ENCODE data around the gene YIF1B. TPM values are rescaled to one million over a fixed set of nuclear protein-coding genes. Genes with fewer than 3 reads are reported as not detected.

YIF1B gene
- total RNA-seq, 3 donors from 2014 or later (not counting 1 experiment from before 2014, with no cell fraction given): 23.2 to 28.4 (median 24.1) TPM

- Mint-ChIP-seq H3K9me3 (no peaks in the 10 kb centered on the region), H3K27me3 (ENCODE audit: low read depth in 2 of 2) (peaks cover 0 to 22% of the 10 kb centered on the region in 2 donors), H3K27ac (no peak overlapping the region), H3K36me3 (no peaks in the 10 kb centered on the region), H3K4me3 (peak overlapping the region; percentile 55), H3K4me1 (peaks cover 15 to 28% of the 10 kb centered on the region in 2 donors)
- intact Hi-C loops (cut with micrococcal nuclease): loop anchor here (5.0 to 10.0 kb wide), 2 partner anchors 411 to 1104 kb away; partner anchors contain the start of genes SIPA1L3, WDR87, ZNF383 and ZNF585B
- no peaks in the 10 kb centered on the region for H3K9me3 ChIP-seq (ENCODE audit: control insufficient read depth, insufficient read depth, low read length)
- WGBS (ENCODE audit: insufficient coverage): 54% methylated on average over 6 of the region's 6 CpGs
- ATAC-seq (no peak), DNase-seq (no peak)
- peaks cover 56% of the 10 kb centered on the region for H3K4me1 ChIP-seq (ENCODE audit: control insufficient read depth, insufficient read depth, low read length)
- no peak overlapping the region for H3K27ac ChIP-seq (ENCODE audit: low read length)
- no peaks in the 10 kb centered on the region for H3K27me3 ChIP-seq (ENCODE audit: control insufficient read depth, insufficient read depth, low read length)
- no peak overlapping the region for H3K4me3 ChIP-seq (ENCODE audit: low read length)
- H3K36me3 ChIP-seq (ENCODE audit: control insufficient read depth, insufficient read depth, low read length): no peaks in the 10 kb centered on the region
- TF ChIP-seq CTCF (IDR thresholded peaks at IDR 0.05): no peak
Measured at GRCh38 chr19:38318660-38319059, 2.9 kb upstream of the YIF1B start.

- peak overlapping the region; percentile 89 for H3K4me3 Mint-ChIP-seq
- H3K27ac ChIP-seq (ENCODE audit: low read length): peak overlapping the region; percentile 91
- H3K4me1 Mint-ChIP-seq: peaks cover 15 to 31% of the 10 kb centered on the region in 2 donors
- H3K27ac Mint-ChIP-seq: peak overlapping the region; percentile 76 to 82
- no peaks in the 10 kb centered on the region for H3K9me3 Mint-ChIP-seq
- ATAC-seq: no peak
- no peak for TF ChIP-seq CTCF (IDR thresholded peaks at IDR 0.05)
- H3K27me3 ChIP-seq (ENCODE audit: control insufficient read depth, insufficient read depth, low read length): no peaks in the 10 kb centered on the region
- no peaks in the 10 kb centered on the region for H3K9me3 ChIP-seq (ENCODE audit: control insufficient read depth, insufficient read depth, low read length)
- no peaks in the 10 kb centered on the region for H3K36me3 Mint-ChIP-seq
- H3K4me1 ChIP-seq (ENCODE audit: control insufficient read depth, insufficient read depth, low read length): peaks cover 56% of the 10 kb centered on the region
- H3K27me3 Mint-ChIP-seq (ENCODE audit: low read depth in 2 of 2): peaks cover 0 to 20% of the 10 kb centered on the region in 2 donors
- intact Hi-C loops (cut with micrococcal nuclease): loop anchor here (5.0 to 10.0 kb wide), 2 partner anchors 410 to 1102 kb away; partner anchors contain the start of genes SIPA1L3, WDR87, ZNF383 and ZNF585B
- no peaks in the 10 kb centered on the region for H3K36me3 ChIP-seq (ENCODE audit: control insufficient read depth, insufficient read depth, low read length)
- peak in 1 of 2 donors; percentile 60 for DNase-seq
- peak overlapping the region; percentile 52 for H3K4me3 ChIP-seq (ENCODE audit: low read length)
- WGBS (ENCODE audit: insufficient coverage): 3% methylated on average over 11 of the region's 11 CpGs
Measured at GRCh38 chr19:38317104-38317612, 1.4 kb upstream of the YIF1B start.

GRCh38 chr19:38316477-38317067, 825 bp upstream of the YIF1B start:
- no peaks in the 10 kb centered on the region for H3K9me3 Mint-ChIP-seq

More at GRCh38 chr19:38316477-38317067, 825 bp upstream of the YIF1B start:
- peak overlapping the region; percentile 91 for H3K27ac ChIP-seq (ENCODE audit: low read length)
- Mint-ChIP-seq H3K36me3 (no peaks in the 10 kb centered on the region), H3K27me3 (ENCODE audit: low read depth in 2 of 2) (peaks cover 0 to 18% of the 10 kb centered on the region in 2 donors), H3K4me1 (peaks cover 15 to 31% of the 10 kb centered on the region in 2 donors), H3K27ac (peak overlapping the region; percentile 76 to 82), H3K4me3 (peak overlapping the region; percentile 89)
- 19% methylated on average over 8 of the region's 8 CpGs for WGBS (ENCODE audit: insufficient coverage)
- peaks cover 56% of the 10 kb centered on the region for H3K4me1 ChIP-seq (ENCODE audit: control insufficient read depth, insufficient read depth, low read length)
- TF ChIP-seq CTCF (IDR thresholded peaks at IDR 0.05): no peak
- no peaks in the 10 kb centered on the region for H3K36me3 ChIP-seq (ENCODE audit: control insufficient read depth, insufficient read depth, low read length)
- peak; percentile 0 to 9 (median 9) for ATAC-seq
- H3K4me3 ChIP-seq (ENCODE audit: low read length): peak overlapping the region; percentile 52
- intact Hi-C loops (cut with micrococcal nuclease): loop anchor here (1.0 to 10.0 kb wide), 4 partner anchors 19 to 1102 kb away; partner anchors contain the start of genes CATSPERG, PSMD8, SIPA1L3 and WDR87
- DNase-seq: no peak
- H3K27me3 ChIP-seq (ENCODE audit: control insufficient read depth, insufficient read depth, low read length): no peaks in the 10 kb centered on the region
- H3K9me3 ChIP-seq (ENCODE audit: control insufficient read depth, insufficient read depth, low read length): no peaks in the 10 kb centered on the region

Data from natural killer cell (primary cell).